H1 (cell line): Measurements from ENCODE around the gene PPP1R1B. TPM values are rescaled to one million over a fixed set of nuclear protein-coding genes. Genes with fewer than 3 reads are reported as not detected.

Experiments used
- CTCF ChIA-PET: fragments of 300-600 bp; sonication (Branson Sonifier 250); formaldehyde crosslinking; loops from one replicate; lab custom pipeline; 2021; ENCODE audit not compliant: partially characterized antibody; lab: Charles Lee
- POLR2A ChIA-PET: fragments of 300-600 bp; sonication (Branson Sonifier 250); formaldehyde crosslinking; loops from one replicate; lab custom pipeline; 2021; ENCODE audit warnings: inconsistent platforms; ENCODE audit not compliant: partially characterized antibody; lab: Charles Lee
- DNase-seq, 2 experiments: peaks; one replicate each; pipeline versions ENCODE4 v3.0.0 to v3.0.0-alpha.2; 2010 to 2022; ENCODE audit warnings: low spot score in 2 of 2, low read depth in 1 of 2, mixed read lengths in 1 of 2
- FAIRE-seq: peaks from 2 replicates; lab custom pipeline; 2011; peaks lifted over from hg19 to GRCh38; lab: Jason Lieb, UNC
- H2AFZ ChIP-seq: 2 replicates; pipeline ENCODE4 v1.8.1; 2012; ENCODE audit warnings: low read length, inconsistent platforms
- H2AK5ac ChIP-seq: 2 replicates; pipeline ENCODE4 v1.6.1; 2013; ENCODE audit warnings: low read depth, low read length
- H2BK120ac ChIP-seq: replicated peaks from 2 replicates; pipeline ENCODE3; 2013; ENCODE audit warnings: low read depth, low read length, inconsistent platforms
- H2BK12ac ChIP-seq: 2 replicates; pipeline ENCODE4 v1.6.1; 2013; ENCODE audit warnings: low read depth, low read length
- H2BK15ac ChIP-seq: 2 replicates; pipeline ENCODE4 v1.6.1; 2013; ENCODE audit warnings: low read length
- H2BK20ac ChIP-seq: 2 replicates; pipeline ENCODE4 v1.6.1; 2013; ENCODE audit warnings: low read length
- H2BK5ac ChIP-seq: 2 replicates; pipeline ENCODE4 v1.6.1; 2013; ENCODE audit warnings: low read depth, low read length
- H3K14ac ChIP-seq: 2 replicates; pipeline ENCODE4 v1.6.1; 2013; ENCODE audit warnings: inconsistent platforms; ENCODE audit not compliant: insufficient read length
- H3K18ac ChIP-seq: 2 replicates; pipeline ENCODE4 v1.6.1; 2013; ENCODE audit warnings: low read length; ENCODE audit errors: extremely low read depth
- H3K23ac ChIP-seq: 2 replicates; pipeline ENCODE4 v1.6.1; 2013; ENCODE audit warnings: inconsistent platforms; ENCODE audit not compliant: insufficient read length
- H3K23me2 ChIP-seq: 2 replicates; pipeline ENCODE4 v1.6.1; 2013; ENCODE audit warnings: low read depth, low read length
- H3K27ac ChIP-seq: 2 replicates; pipeline ENCODE4 v1.6.1; 2011; ENCODE audit warnings: low read depth, low read length, inconsistent platforms
- H3K27me3 ChIP-seq, 4 experiments: replicated peaks in 1 of 4; 1 replicate in 1 of 4; 2 replicates in 3 of 4; pipeline versions ENCODE4 v1.6.1 to v1.8.1; 2011 to 2013; ENCODE audit warnings: low read length in 3 of 4, mild to moderate bottlenecking in 3 of 4, inconsistent platforms in 2 of 4, mixed read lengths in 2 of 4, moderate library complexity in 1 of 4; ENCODE audit not compliant: control insufficient read depth in 3 of 4, insufficient read depth in 3 of 4; ENCODE audit errors: extremely low read depth in 1 of 4
- H3K36me3 ChIP-seq, 4 experiments: 2 replicates each; pipeline versions ENCODE4 v1.6.1 to v1.8.1; 2011 to 2013; ENCODE audit warnings: mild to moderate bottlenecking in 4 of 4, low read length in 3 of 4, moderate library complexity in 2 of 4, control low read depth in 1 of 4, inconsistent platforms in 1 of 4; ENCODE audit not compliant: insufficient read depth in 4 of 4, control insufficient read depth in 2 of 4
- H3K4ac ChIP-seq: replicated peaks from 2 replicates; pipeline ENCODE3; 2013; ENCODE audit warnings: low read length, low read depth, mixed read lengths, inconsistent platforms; ENCODE audit not compliant: insufficient read length
- H3K4me1 ChIP-seq, 4 experiments: replicated peaks in 1 of 4; 1 replicate in 1 of 4; 2 replicates in 3 of 4; pipeline versions ENCODE4 v1.6.1 to v1.8.1; 2011 to 2013; ENCODE audit warnings: low read length in 3 of 4, inconsistent platforms in 2 of 4, mixed read lengths in 1 of 4; ENCODE audit not compliant: insufficient read depth in 4 of 4, control insufficient read depth in 3 of 4
- H3K4me2 ChIP-seq, 2 experiments: 2 replicates each; pipeline versions ENCODE4 v1.6.1 to v1.8.1; 2011 to 2013; ENCODE audit warnings: low read depth in 2 of 2, low read length in 2 of 2, control low read depth in 1 of 2, inconsistent platforms in 1 of 2, mild to moderate bottlenecking in 1 of 2; ENCODE audit not compliant: insufficient read depth in 1 of 2
- H3K4me3 ChIP-seq, 4 experiments: fragments of 200-600, 300-600 bp in 1 of 4; sonication (generic), shearing (Covaris generic), sonication (Bioruptor Twin) in 1 of 4; 2 replicates each; pipeline versions ENCODE4 v1.5.1 to v1.8.1; 2011 to 2016; ENCODE audit warnings: low read length in 4 of 4, low read depth in 3 of 4, control low read depth in 2 of 4, inconsistent platforms in 2 of 4, mild to moderate bottlenecking in 2 of 4, mixed read lengths in 1 of 4, moderate library complexity in 1 of 4; ENCODE audit not compliant: insufficient read depth in 2 of 4; ENCODE audit errors: extremely low read depth in 1 of 4
- H3K56ac ChIP-seq: replicated peaks from 2 replicates; pipeline ENCODE3; 2013; ENCODE audit warnings: low read depth, mild to moderate bottlenecking, mixed read lengths, low read length, inconsistent platforms; ENCODE audit not compliant: insufficient read length
- H3K79me1 ChIP-seq: 2 replicates; pipeline ENCODE4 v1.6.1; 2013; ENCODE audit warnings: low read depth, low read length, control low read depth
- H3K79me2 ChIP-seq, 2 experiments: 2 replicates each; pipeline versions ENCODE4 v1.6.1 to v1.8.1; 2012 to 2013; ENCODE audit warnings: low read length in 2 of 2, mild to moderate bottlenecking in 2 of 2, inconsistent platforms in 1 of 2; ENCODE audit not compliant: insufficient read depth in 2 of 2, control insufficient read depth in 1 of 2
- H3K9ac ChIP-seq, 4 experiments: replicated peaks in 1 of 4; 1 replicate in 1 of 4; 2 replicates in 3 of 4; pipeline versions ENCODE4 v1.6.1 to v1.8.1; 2011 to 2013; ENCODE audit warnings: low read depth in 3 of 4, low read length in 3 of 4, control low read depth in 2 of 4, mild to moderate bottlenecking in 2 of 4, moderate library complexity in 2 of 4, inconsistent platforms in 1 of 4; ENCODE audit errors: extremely low read depth in 1 of 4
- H3K9me3 ChIP-seq, 2 experiments: 2 replicates each; pipeline versions ENCODE4 v1.6.1 to v1.8.1; 2012 to 2013; ENCODE audit warnings: mild to moderate bottlenecking in 2 of 2, moderate library complexity in 2 of 2, control low read depth in 1 of 2, inconsistent platforms in 1 of 2, low read depth in 1 of 2, low read length in 1 of 2, mixed read lengths in 1 of 2; ENCODE audit not compliant: insufficient read depth in 2 of 2
- H4K20me1 ChIP-seq, 2 experiments: replicated peaks in 1 of 2; 2 replicates each; pipeline versions ENCODE3 to v1.8.1; 2011 to 2013; ENCODE audit warnings: inconsistent platforms in 2 of 2, low read length in 2 of 2, mild to moderate bottlenecking in 1 of 2; ENCODE audit not compliant: insufficient read depth in 2 of 2, control insufficient read depth in 1 of 2
- H4K5ac ChIP-seq: 2 replicates; pipeline ENCODE4 v1.6.1; 2013; ENCODE audit warnings: low read length, low read depth, mixed read lengths, inconsistent platforms; ENCODE audit not compliant: insufficient read length
- H4K8ac ChIP-seq: 2 replicates; pipeline ENCODE4 v1.8.0; 2013; ENCODE audit warnings: mild to moderate bottlenecking, moderate library complexity, low read length, inconsistent platforms; ENCODE audit not compliant: insufficient read depth; ENCODE audit errors: extremely low read depth
- H4K91ac ChIP-seq: replicated peaks from 2 replicates; pipeline ENCODE3; 2013; ENCODE audit warnings: low read length, mixed read lengths, inconsistent platforms; ENCODE audit not compliant: insufficient read length
- ATF2 ChIP-seq: IDR thresholded peaks from 2 replicates; pipeline ENCODE4 v1.6.1; 2012; ENCODE audit warnings: low read length, inconsistent platforms
- CBX8 ChIP-seq: fragments of 300-800, 300-1000 bp; sonication (generic); IDR thresholded peaks from 2 replicates; pipeline ENCODE4 v1.7.1; 2016; ENCODE audit warnings: low read depth, low read length, borderline replicate concordance
- EZH2 ChIP-seq: fragments of 200-600 bp; sonication (generic); IDR thresholded peaks from 2 replicates; pipeline ENCODE4 v1.7.1; 2012; ENCODE audit warnings: low read depth, mild to moderate bottlenecking, moderate library complexity, low read length, inconsistent platforms; ENCODE audit not compliant: severe bottlenecking
- POLR2AphosphoS5 ChIP-seq: IDR thresholded peaks from 2 replicates; pipeline ENCODE4 v1.6.1; 2011; ENCODE audit warnings: low read depth, low read length
- SP4 ChIP-seq: IDR thresholded peaks from 2 replicates; pipeline ENCODE4 v1.6.1; 2012; ENCODE audit warnings: low read length, inconsistent platforms
- SUZ12 ChIP-seq: fragments of 200-600 bp; sonication (generic); IDR thresholded peaks from 2 replicates; pipeline ENCODE4 v1.6.1; 2012; ENCODE audit warnings: mild to moderate bottlenecking, inconsistent platforms, low read length, moderate library complexity, mixed read lengths
- YY1 ChIP-seq: IDR thresholded peaks from 2 replicates; pipeline ENCODE4 v1.6.1; 2011; ENCODE audit warnings: low read depth, mild to moderate bottlenecking, low read length
- WGBS, 2 experiments: shearing (Covaris generic) in 1 of 2; methylation state at CpG; one replicate each; pipeline versions ENCODE4 v1.1.6 to v1.1.7; 2013 to 2015; ENCODE audit warnings: low lambda C conversion rate in 2 of 2, mixed read lengths in 2 of 2, inconsistent platforms in 1 of 2, low coverage in 1 of 2, missing lambda C conversion rate in 1 of 2; ENCODE audit not compliant: insufficient replicate concordance in 2 of 2, insufficient coverage in 1 of 2, insufficient read length in 1 of 2; ENCODE audit errors: extremely low coverage in 1 of 2, missing lambda C conversion rate in 1 of 2; 5-methylcytosine and 5-hydroxymethylcytosine counted together
- polyA plus RNA-seq, 7 experiments: library from polyadenylated mRNA; depleted of rRNA in 3 of 7; stranded (reverse) in 5 of 7; unstranded in 2 of 7; fragments of >200 nt in 5 of 7; fragments of 200-250 nt in 2 of 7; gene quantifications; 1 replicate in 5 of 7; 2 replicates in 1 of 7; 4 replicates in 1 of 7; pipeline versions ENCODE4 v1.2.1 to v1.2.3, GENCODE V29; 2011 to 2013; ENCODE audit warnings: missing spikeins in 2 of 7, mixed read lengths in 2 of 7
- total RNA-seq: library from RNA; stranded (reverse); fragmentation: NEBNext Ultra II Directional; extraction: Animal tissue kit (Norgen Biotek cat#: 25700); gene quantifications from 2 replicates; pipeline ENCODE4 v1.2.1, GENCODE V29; 2021
- TF ChIP-seq, protein P1 (sequence below): IDR thresholded peaks from 2 replicates; pipeline ENCODE4 v1.6.1; 2012; ENCODE audit warnings: inconsistent platforms

PPP1R1B gene
- total and polyA plus RNA-seq, 2 of the 8 experiments (the other 6 are each of a cell fraction or from before 2014, with no cell fraction given): 10.7 to 22.3 TPM

DNA sequence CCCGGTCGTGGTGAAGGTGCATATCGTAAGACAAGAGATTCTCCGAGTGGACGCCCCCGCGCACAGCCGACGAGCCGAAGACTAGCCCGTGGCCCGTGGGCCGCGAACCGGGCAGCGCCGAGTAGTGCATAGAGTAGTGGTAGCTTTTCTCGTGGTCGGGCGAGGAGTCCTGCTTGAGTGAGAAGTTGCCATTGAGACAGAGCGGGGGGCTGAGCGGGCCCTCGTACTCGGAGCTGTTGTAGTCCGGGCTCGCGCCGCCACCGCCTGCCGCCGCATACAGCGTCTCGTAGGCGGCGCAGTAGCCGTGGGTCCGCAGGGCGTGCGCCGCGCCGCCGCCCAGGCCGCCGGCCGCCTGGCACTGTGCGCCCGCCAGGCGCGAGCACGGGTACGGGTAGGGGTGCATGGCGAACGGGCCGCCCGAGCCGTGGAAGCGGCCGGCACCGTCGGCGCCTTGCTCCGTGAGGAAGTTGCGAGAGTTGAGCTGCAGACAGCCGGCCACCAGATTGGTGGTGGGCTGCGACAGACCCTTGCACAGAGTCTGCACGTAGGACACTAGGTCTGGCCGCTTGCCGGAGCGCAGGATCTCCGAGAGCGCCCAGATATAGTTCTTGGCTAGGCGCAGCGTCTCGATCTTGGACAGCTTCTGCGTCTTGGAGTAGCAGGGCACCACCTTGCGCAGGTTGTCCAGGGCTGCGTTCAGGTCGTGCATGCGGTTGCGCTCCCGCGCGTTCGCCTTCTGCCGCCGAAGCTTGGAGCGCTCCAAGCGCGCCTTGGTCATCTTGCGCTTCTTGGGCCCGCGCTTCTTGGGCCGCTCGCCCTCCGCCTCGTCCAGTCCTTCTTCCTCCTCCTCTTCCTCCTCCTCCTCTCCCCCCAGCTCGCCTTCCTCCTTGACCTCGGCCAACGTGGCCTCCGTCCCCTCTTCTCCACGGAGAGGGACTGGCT, 21.0 kb upstream of the PPP1R1B start:
- Histone ChIP-seq H3K4me1 (peaks cover 5 to 50% (median 28%) of the 10 kb centered on the region in 4 experiments), H3K4ac (peak overlapping the region; percentile 35), H3K79me1 (no peaks in the 10 kb centered on the region), H4K8ac (peak overlapping the region; percentile 53; the same call in 1 of the 2 replicates), H3K23ac (no peak overlapping the region), H3K79me2 (no peaks in the 10 kb centered on the region), H4K5ac (no peak overlapping the region), H3K9me3 (no peaks in the 10 kb centered on the region), H4K91ac (peak overlapping the region; percentile 77), H2BK15ac (peak overlapping the region; percentile 40; the same call in 1 of the 2 replicates), H2BK20ac (peak overlapping the region; percentile 75; the same call in 1 of the 2 replicates), H2BK120ac (no peak overlapping the region), H3K14ac (no peak overlapping the region), H3K56ac (no peak overlapping the region), H3K27ac (no peak overlapping the region), H3K23me2 (peaks cover 14% of the 10 kb centered on the region; the same call in 1 of the 2 replicates), H2BK5ac (peak overlapping the region; percentile 71; the same call in 1 of the 2 replicates), H4K20me1 (peaks cover 2 to 11% of the 10 kb centered on the region in 2 experiments), H3K36me3 (no peaks in the 10 kb centered on the region), H2AFZ (no peak overlapping the region), H2BK12ac (peak overlapping the region; percentile 92; the same call in 1 of the 2 replicates), H3K9ac (no peak overlapping the region), H3K27me3 (peaks cover 78 to 95% (median 91%) of the 10 kb centered on the region in 4 experiments), H3K4me2 (peak overlapping the region; percentile 90), H3K18ac (peak overlapping the region; percentile 93), H2AK5ac (peak overlapping the region; percentile 53; the same call in 1 of the 2 replicates), H3K4me3 (peak overlapping the region; percentile 19 to 59 (median 34); a peak in 7 of 8 replicates)
- DNase-seq (peak in 1 of 2 experiments; percentile 81), FAIRE-seq (no peak)
- POLR2A ChIA-PET: interaction anchor here (1.0 to 2.7 kb wide), 8 partner anchors 8 to 65 kb away, joined by 3 to 15 read pairs (median 6); no protein-coding TSS in a partner anchor
- WGBS, 2 experiments: 2% methylated on average over 91 of the region's 102 CpGs; no CpG with 5 or more reads in 1 of the 2 experiments
- CTCF ChIA-PET: interaction anchor here (0.6 to 10.7 kb wide), 15 partner anchors 8 to 718 kb away, joined by 3 to 140 read pairs (median 3); partner anchors contain the start of genes ERBB2 and PPP1R1B
- TF ChIP-seq SUZ12: peak; percentile 100
- TF ChIP-seq, protein P1, sequence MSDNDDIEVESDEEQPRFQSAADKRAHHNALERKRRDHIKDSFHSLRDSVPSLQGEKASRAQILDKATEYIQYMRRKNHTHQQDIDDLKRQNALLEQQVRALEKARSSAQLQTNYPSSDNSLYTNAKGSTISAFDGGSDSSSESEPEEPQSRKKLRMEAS: peak; percentile 49; the same call in 1 of the 2 replicates
- no peak for TF ChIP-seq ATF2
- TF ChIP-seq SP4: no peak
- TF ChIP-seq YY1: no peak
- TF ChIP-seq EZH2: peak; percentile 100
- no peak for TF ChIP-seq POLR2AphosphoS5
- no peak for TF ChIP-seq CBX8
